Hepatocyte (in vitro differentiated cells): ENCODE data around the gene RASL10B. TPM values are rescaled to one million over a fixed set of nuclear protein-coding genes. Genes with fewer than 3 reads are reported as not detected.

ENCODE experiments used
- DNase-seq: peaks from one replicate; pipeline ENCODE4 v3.0.0-alpha.2; 2016; ENCODE audit warnings: low spot score
- H2AFZ ChIP-seq: fragments of 200-600 bp; sonication (generic); 2 replicates; pipeline ENCODE4 v1.6.0; 2016; ENCODE audit warnings: antibody characterized with exemption, mild to moderate bottlenecking
- H3K27ac ChIP-seq: fragments of 200-600 bp; sonication (generic); 2 replicates; pipeline ENCODE4 v1.5.1; 2016; ENCODE audit warnings: mild to moderate bottlenecking
- H3K27me3 ChIP-seq: fragments of 200-600 bp; sonication (generic); 2 replicates; pipeline ENCODE4 v1.6.1; 2016
- H3K36me3 ChIP-seq: fragments of 200-600 bp; sonication (generic); replicated peaks from 2 replicates; pipeline ENCODE4 v1.5.1; 2016; ENCODE audit warnings: low read depth; ENCODE audit not compliant: insufficient read depth
- H3K4me1 ChIP-seq: fragments of 200-600 bp; sonication (generic); 2 replicates; pipeline ENCODE4 v1.5.1; 2016; ENCODE audit warnings: mild to moderate bottlenecking, moderate library complexity; ENCODE audit not compliant: insufficient read depth
- H3K4me2 ChIP-seq: fragments of 200-600 bp; sonication (generic); 2 replicates; pipeline ENCODE4 v1.6.0; 2016
- H3K4me3 ChIP-seq: fragments of 200-600 bp; sonication (generic); 2 replicates; pipeline ENCODE4 v1.5.1; 2016; ENCODE audit warnings: mild to moderate bottlenecking
- H3K79me2 ChIP-seq: fragments of 200-600 bp; sonication (generic); 2 replicates; pipeline ENCODE4 v1.6.0; 2017; ENCODE audit warnings: mild to moderate bottlenecking
- H3K9me2 ChIP-seq: fragments of 200-600 bp; sonication (generic); replicated peaks from 2 replicates; pipeline ENCODE4 v1.6.0; 2017; ENCODE audit warnings: mild to moderate bottlenecking; ENCODE audit not compliant: insufficient read depth
- H3K9me3 ChIP-seq: fragments of 200-600 bp; sonication (generic); 2 replicates; pipeline ENCODE4 v1.5.1; 2016; ENCODE audit warnings: low read depth, mild to moderate bottlenecking
- H4K20me1 ChIP-seq: fragments of 200-600 bp; sonication (generic); 2 replicates; pipeline ENCODE4 v1.6.0; 2016; ENCODE audit warnings: mild to moderate bottlenecking; ENCODE audit not compliant: insufficient read depth, poor library complexity, severe bottlenecking
- EZH2 ChIP-seq: fragments of 200-600 bp; sonication (generic); IDR thresholded peaks from 2 replicates; pipeline ENCODE4 v1.6.1; 2016; ENCODE audit warnings: antibody characterized with exemption, mild to moderate bottlenecking, borderline replicate concordance
- EZH2phosphoT487 ChIP-seq: fragments of 200-600 bp; sonication (generic); IDR thresholded peaks from one replicate; pipeline ENCODE4 v1.6.1; 2018; ENCODE audit warnings: antibody characterized with exemption, mild to moderate bottlenecking, low read depth, moderate library complexity; ENCODE audit not compliant: unreplicated experiment, severe bottlenecking
- WGBS: methylation state at CpG from one replicate; pipeline ENCODE4 v1.1.6; 2016; ENCODE audit warnings: low lambda C conversion rate; ENCODE audit errors: missing lambda C conversion rate; 5-methylcytosine and 5-hydroxymethylcytosine counted together
- polyA plus RNA-seq: library from polyadenylated mRNA; unstranded; fragments of >200 nt; fragmentation: Nextera tagmentation; extraction: Ambion mirVana; gene quantifications from 2 replicates; pipeline ENCODE4 v1.2.1, GENCODE V29; 2016
- total RNA-seq: library from RNA; depleted of rRNA; stranded (reverse); fragments of >200 nt; gene quantifications from 2 replicates; pipeline ENCODE4 v1.2.3, GENCODE V29; 2014
- TF ChIP-seq, protein P1 (sequence below): fragments of 200-600 bp; sonication (generic); IDR thresholded peaks from 2 replicates; pipeline ENCODE4 v1.5.1; 2016; ENCODE audit warnings: antibody characterized with exemption, mild to moderate bottlenecking; ENCODE audit not compliant: poor library complexity

Gene RASL10B
- total and polyA plus RNA-seq, 2 experiments from 2014 or later = 7.1 to 7.6 TPM

DNA sequence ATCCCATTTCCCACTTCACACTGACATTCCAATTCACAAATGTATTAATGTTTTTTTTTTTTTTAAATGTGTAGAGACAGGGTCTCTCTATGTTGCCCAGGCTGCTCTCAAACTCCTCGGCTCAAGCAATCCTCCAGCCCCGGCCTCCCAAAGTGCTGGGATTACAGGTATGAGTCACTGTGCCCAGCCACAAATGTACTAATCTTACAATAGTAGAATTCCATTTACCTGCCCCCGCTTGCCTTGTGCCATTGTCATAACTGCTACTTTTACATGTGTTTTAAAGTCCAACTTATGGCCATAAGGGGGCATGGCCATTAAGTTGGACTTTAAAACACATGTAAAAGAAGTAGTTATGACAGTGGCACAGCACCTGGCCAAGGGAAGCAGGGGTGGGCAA, 59.4 kb downstream of the RASL10B start:
- WGBS = 84% methylated on average over 3 of the region's 3 CpGs
- Histone ChIP-seq H3K36me3 (no peaks in the 10 kb centered on the region), H4K20me1 (no peaks in the 10 kb centered on the region), H3K4me1 (peaks cover 36% of the 10 kb centered on the region), H3K27ac (no peak overlapping the region), H3K79me2 (no peaks in the 10 kb centered on the region), H3K9me2 (no peaks in the 10 kb centered on the region), H3K4me3 (no peak overlapping the region), H3K9me3 (no peaks in the 10 kb centered on the region), H3K4me2 (no peak overlapping the region), H2AFZ (no peak overlapping the region), H3K27me3 (peaks cover 29% of the 10 kb centered on the region)
- no peak for DNase-seq
- TF ChIP-seq, protein P1, sequence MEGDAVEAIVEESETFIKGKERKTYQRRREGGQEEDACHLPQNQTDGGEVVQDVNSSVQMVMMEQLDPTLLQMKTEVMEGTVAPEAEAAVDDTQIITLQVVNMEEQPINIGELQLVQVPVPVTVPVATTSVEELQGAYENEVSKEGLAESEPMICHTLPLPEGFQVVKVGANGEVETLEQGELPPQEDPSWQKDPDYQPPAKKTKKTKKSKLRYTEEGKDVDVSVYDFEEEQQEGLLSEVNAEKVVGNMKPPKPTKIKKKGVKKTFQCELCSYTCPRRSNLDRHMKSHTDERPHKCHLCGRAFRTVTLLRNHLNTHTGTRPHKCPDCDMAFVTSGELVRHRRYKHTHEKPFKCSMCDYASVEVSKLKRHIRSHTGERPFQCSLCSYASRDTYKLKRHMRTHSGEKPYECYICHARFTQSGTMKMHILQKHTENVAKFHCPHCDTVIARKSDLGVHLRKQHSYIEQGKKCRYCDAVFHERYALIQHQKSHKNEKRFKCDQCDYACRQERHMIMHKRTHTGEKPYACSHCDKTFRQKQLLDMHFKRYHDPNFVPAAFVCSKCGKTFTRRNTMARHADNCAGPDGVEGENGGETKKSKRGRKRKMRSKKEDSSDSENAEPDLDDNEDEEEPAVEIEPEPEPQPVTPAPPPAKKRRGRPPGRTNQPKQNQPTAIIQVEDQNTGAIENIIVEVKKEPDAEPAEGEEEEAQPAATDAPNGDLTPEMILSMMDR = no peak
- TF ChIP-seq EZH2 (no peak), EZH2phosphoT487 (no peak)

- no peaks in the 10 kb centered on the region for H3K79me2 ChIP-seq
- no peak overlapping the region for H3K27ac ChIP-seq
- H3K36me3 ChIP-seq = no peaks in the 10 kb centered on the region
- no peaks in the 10 kb centered on the region for H3K9me3 ChIP-seq
- peaks cover 29% of the 10 kb centered on the region for H3K4me1 ChIP-seq
- no peak for DNase-seq
- no peak overlapping the region for H3K4me3 ChIP-seq
- H3K9me2 ChIP-seq = no peaks in the 10 kb centered on the region
- no peak overlapping the region for H3K4me2 ChIP-seq
- H4K20me1 ChIP-seq = no peaks in the 10 kb centered on the region
- peaks cover 36% of the 10 kb centered on the region for H3K27me3 ChIP-seq
- no peak overlapping the region for H2AFZ ChIP-seq
- WGBS = 52% methylated on average over 9 of the region's 9 CpGs
- TF ChIP-seq EZH2phosphoT487 (no peak), EZH2 (no peak)
- TF ChIP-seq, protein P1 = no peak
Measured at GRCh38 chr17:35791681-35792350, 60.4 kb downstream of the RASL10B start.

Other genes starting within 250 kb of the RASL10B start
- gene SLFN12L, start 194.0 kb upstream of the RASL10B start, total RNA-seq = 0.03 TPM in 1 of 2 replicates, not detected in the other
- not detected in 2 replicates for gene SLFN12L, start 194.0 kb upstream of the RASL10B start, polyA plus RNA-seq
- not detected in 2 replicates for gene SLFN14, start 170.8 kb upstream of the RASL10B start, total RNA-seq
- gene SLFN14, start 170.8 kb upstream of the RASL10B start, polyA plus RNA-seq = not detected in 2 replicates
- gene PEX12, start 153.1 kb upstream of the RASL10B start, total RNA-seq = 10.5 and 10.8 TPM in 2 replicates
- gene PEX12, start 153.1 kb upstream of the RASL10B start, polyA plus RNA-seq = 3.6 and 9.0 TPM in 2 replicates
- 87.0 and 100 TPM in 2 replicates for gene AP2B1, start 144.3 kb upstream of the RASL10B start, total RNA-seq
- 69.8 and 76.1 TPM in 2 replicates for gene AP2B1, start 144.3 kb upstream of the RASL10B start, polyA plus RNA-seq
- not detected in 2 replicates for gene GAS2L2, start 21.6 kb downstream of the RASL10B start, total RNA-seq
- not detected in 2 replicates for gene GAS2L2, start 21.6 kb downstream of the RASL10B start, polyA plus RNA-seq
- not detected in 2 replicates for gene C17orf50, start 29.2 kb downstream of the RASL10B start, total RNA-seq
- gene C17orf50, start 29.2 kb downstream of the RASL10B start, polyA plus RNA-seq = not detected in 2 replicates
- 11.2 and 18.0 TPM in 2 replicates for gene MMP28, start 64.0 kb downstream of the RASL10B start, total RNA-seq
- 10.8 and 12.0 TPM in 2 replicates for gene MMP28, start 64.0 kb downstream of the RASL10B start, polyA plus RNA-seq
- gene TAF15, start 77.8 kb downstream of the RASL10B start, total RNA-seq = 36.1 and 48.2 TPM in 2 replicates
- 14.8 and 15.7 TPM in 2 replicates for gene TAF15, start 77.8 kb downstream of the RASL10B start, polyA plus RNA-seq
- not detected in 2 replicates for gene HEATR9, start 137.3 kb downstream of the RASL10B start, total RNA-seq
- gene HEATR9, start 137.3 kb downstream of the RASL10B start, polyA plus RNA-seq = not detected in 2 replicates
- 0.72 and 1.4 TPM in 2 replicates for gene CCL5, start 148.7 kb downstream of the RASL10B start, total RNA-seq
- gene CCL5, start 148.7 kb downstream of the RASL10B start, polyA plus RNA-seq = 0.54 and 1.1 TPM in 2 replicates
- gene RDM1, start 199.1 kb downstream of the RASL10B start, total RNA-seq = 0.80 and 0.87 TPM in 2 replicates
- 2.1 TPM in 1 of 2 replicates, not detected in the other for gene RDM1, start 199.1 kb downstream of the RASL10B start, polyA plus RNA-seq
- not detected in 2 replicates for gene LYZL6, start 212.1 kb downstream of the RASL10B start, total RNA-seq
- not detected in 2 replicates for gene LYZL6, start 212.1 kb downstream of the RASL10B start, polyA plus RNA-seq
- gene CCL16, start 249.9 kb downstream of the RASL10B start, total RNA-seq = not detected in 2 replicates
- not detected in 2 replicates for gene CCL16, start 249.9 kb downstream of the RASL10B start, polyA plus RNA-seq